ENCODE results near the gene EFHD1. TPM values are rescaled to one million over a fixed set of nuclear protein-coding genes. Genes with fewer than 3 reads are reported as not detected.

The EFHD1 gene
- total RNA-seq, 1 donor from 2014 or later: 16.6 TPM

DNA sequence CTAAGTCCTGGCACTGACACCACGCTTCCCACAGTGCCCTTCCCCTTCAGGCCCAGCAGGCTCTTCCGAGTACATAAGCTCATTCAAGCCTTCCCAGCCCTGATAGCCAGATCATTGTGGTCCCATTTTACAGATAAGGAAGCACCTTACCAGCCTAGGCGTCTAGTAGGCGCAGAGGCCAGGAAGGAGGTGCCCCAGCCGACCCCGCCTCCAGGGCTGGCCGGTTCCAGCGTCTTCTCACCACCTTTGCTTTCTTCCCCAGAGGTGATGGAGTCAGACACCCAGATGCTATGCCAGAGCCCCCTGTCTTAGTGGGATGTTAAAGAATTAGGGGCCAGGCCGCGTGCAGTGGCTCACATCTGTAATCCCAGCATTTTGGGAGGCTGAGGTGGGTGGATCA is 28.9 kb upstream of the EFHD1 start:
- no peak for DNase-seq (ENCODE audit: low read depth)
- TF ChIP-seq, protein P1, sequence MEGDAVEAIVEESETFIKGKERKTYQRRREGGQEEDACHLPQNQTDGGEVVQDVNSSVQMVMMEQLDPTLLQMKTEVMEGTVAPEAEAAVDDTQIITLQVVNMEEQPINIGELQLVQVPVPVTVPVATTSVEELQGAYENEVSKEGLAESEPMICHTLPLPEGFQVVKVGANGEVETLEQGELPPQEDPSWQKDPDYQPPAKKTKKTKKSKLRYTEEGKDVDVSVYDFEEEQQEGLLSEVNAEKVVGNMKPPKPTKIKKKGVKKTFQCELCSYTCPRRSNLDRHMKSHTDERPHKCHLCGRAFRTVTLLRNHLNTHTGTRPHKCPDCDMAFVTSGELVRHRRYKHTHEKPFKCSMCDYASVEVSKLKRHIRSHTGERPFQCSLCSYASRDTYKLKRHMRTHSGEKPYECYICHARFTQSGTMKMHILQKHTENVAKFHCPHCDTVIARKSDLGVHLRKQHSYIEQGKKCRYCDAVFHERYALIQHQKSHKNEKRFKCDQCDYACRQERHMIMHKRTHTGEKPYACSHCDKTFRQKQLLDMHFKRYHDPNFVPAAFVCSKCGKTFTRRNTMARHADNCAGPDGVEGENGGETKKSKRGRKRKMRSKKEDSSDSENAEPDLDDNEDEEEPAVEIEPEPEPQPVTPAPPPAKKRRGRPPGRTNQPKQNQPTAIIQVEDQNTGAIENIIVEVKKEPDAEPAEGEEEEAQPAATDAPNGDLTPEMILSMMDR (conservative IDR thresholded peaks at IDR 0.05; ENCODE audit: low read depth, low read length): no peak
- H3K4me3 ChIP-seq (ENCODE audit: low read depth, low read length): no peak overlapping the region

DNA sequence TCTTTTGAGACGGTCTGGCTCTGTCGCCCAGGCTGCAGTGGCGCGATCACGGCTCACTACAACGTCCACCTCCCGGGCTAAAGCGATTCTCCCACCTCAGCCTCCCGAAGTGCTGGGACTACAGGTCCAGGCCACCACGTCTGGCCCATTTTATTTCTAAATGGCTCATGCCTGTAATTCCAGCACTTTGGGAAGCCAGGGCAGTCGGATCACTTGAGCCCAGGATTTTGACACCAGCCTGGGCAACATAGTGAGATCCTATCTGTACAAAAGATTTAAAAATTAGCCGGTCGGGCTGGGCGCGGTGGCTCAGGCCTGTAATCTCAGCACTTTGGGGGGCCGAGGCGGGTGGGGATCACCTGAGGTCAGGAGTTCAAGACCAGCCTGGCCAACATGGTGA is 26.4 kb upstream of the EFHD1 start:
- DNase-seq (ENCODE audit: low read depth): no peak
- TF ChIP-seq, protein P1 (conservative IDR thresholded peaks at IDR 0.05; ENCODE audit: low read depth, low read length): no peak
- H3K4me3 ChIP-seq (ENCODE audit: low read depth, low read length): no peak overlapping the region

DNA sequence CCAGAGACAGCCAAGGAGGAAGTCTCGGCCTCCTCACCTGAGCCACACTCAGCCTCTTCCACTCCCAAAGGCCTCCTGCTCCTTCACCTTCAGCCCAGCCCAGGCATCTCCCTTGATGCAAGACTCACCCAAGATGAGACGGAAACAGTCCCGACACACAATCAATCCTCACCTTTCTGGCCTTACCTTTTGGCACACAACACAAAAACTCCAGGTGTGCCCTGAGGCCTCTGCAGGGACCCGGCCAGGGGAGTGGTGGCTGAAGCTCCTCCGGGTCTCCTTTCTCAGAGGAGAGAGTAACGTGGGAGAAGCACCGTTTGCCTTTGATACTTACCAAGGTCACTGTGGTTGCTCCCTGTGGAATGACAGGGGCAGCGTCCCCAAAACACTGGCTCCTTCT is 23.8 kb upstream of the EFHD1 start:
- no peak for DNase-seq (ENCODE audit: low read depth)
- TF ChIP-seq, protein P1 (conservative IDR thresholded peaks at IDR 0.05; ENCODE audit: low read depth, low read length): no peak
- no peak overlapping the region for H3K4me3 ChIP-seq (ENCODE audit: low read depth, low read length)

DNA sequence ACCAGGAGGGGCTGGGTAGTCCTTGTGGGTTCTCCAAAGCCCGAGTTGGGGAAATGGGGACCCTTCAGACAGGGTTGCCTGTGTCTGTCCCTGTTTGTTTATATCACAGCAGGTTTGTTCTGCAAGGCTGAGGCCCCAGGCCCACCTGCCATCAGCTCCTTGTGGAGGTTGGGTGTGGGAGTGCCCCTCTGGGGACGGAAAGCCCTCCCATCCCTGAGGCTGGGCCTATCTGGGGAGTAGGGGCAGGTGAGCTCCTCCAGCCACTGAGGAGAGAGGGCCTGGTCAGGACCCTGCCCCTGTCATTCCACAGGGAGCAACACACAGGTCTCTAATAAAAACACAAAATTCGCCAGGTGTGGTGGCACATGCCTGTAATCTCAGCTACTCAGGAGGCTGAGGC is 23.3 kb upstream of the EFHD1 start:
- TF ChIP-seq, protein P1 (conservative IDR thresholded peaks at IDR 0.05; ENCODE audit: low read depth, low read length): no peak
- DNase-seq (ENCODE audit: low read depth): no peak
- no peak overlapping the region for H3K4me3 ChIP-seq (ENCODE audit: low read depth, low read length)

DNA sequence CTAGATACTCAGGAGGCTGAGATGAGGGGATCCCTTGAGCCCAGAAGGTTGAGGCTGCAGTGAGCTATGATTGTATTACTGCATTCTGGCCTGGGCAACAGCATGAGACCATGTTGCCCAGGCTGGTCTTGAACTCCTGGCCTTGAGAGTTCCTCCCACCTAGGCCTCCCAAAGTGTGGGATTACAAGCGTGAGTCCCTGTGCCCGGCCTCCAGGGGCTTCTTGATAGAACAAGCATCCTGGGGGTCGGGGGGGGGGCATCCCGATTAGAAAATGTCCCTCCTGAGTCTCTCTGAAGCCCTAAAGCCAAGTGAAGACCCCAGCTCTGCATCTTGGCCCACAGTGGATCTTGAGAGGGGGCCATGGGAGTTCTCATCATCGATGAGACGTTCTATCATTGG is 22.3 kb upstream of the EFHD1 start:
- no peak for DNase-seq (ENCODE audit: low read depth)
- H3K4me3 ChIP-seq (ENCODE audit: low read depth, low read length): no peak overlapping the region
- TF ChIP-seq, protein P1 (conservative IDR thresholded peaks at IDR 0.05; ENCODE audit: low read depth, low read length): no peak

DNA sequence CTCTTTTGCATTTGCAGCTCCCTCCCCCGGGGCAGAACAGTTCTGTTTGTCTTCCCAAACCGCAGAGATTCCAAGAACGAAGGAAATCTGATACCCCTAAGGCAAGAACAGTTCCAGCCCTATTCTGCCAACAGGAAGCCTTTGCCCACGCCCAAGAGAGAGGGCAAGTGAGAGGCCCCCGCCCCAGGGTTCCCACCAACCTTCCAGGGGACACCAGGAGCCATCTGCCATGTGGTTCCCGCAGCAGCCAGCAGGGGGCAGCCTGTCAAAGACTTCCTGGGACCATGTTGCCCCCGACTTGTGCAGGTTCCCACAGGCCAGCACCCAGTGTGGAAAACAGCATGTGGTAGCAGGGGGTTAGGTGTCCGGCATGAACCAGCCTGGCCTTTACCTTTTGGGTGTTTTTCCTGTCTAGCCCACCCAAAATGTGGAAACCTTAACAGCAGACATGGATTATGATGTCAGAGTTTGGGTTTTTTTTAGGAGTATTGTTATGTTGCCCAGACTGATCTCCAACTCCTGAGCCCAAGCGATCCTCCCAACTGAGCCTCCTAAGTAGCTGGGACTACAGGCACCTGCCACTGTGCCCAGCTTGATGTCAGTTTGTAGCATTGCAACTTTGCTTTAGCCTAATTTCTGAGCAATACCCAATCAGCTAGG is 21.7 kb upstream of the EFHD1 start:
- H3K4me3 ChIP-seq (ENCODE audit: low read depth, low read length): no peak overlapping the region
- TF ChIP-seq, protein P1 (conservative IDR thresholded peaks at IDR 0.05; ENCODE audit: low read depth, low read length): peak; percentile 96
- no peak for DNase-seq (ENCODE audit: low read depth)

DNA sequence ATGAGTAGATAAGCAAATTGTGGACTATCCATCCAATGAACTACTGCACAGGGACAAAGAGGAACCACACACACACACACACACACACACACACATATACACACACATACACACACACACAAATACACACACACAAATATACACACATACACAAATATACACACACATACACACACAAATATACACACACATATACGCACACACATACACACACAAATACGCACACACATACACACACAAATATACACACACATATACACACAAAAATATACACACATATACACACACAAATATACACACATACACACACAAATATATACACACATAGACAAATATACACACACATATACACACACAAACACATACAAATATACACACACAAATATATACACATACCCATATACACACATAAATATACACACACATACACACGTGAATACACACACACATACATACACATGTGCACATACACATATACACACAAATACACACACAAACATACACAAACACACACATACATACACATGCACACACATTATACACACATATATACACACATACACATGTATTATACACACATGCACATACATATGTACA is 19.8 kb upstream of the EFHD1 start:
- H3K4me3 ChIP-seq (ENCODE audit: low read depth, low read length): no peak overlapping the region
- no peak for DNase-seq (ENCODE audit: low read depth)
- TF ChIP-seq, protein P1 (conservative IDR thresholded peaks at IDR 0.05; ENCODE audit: low read depth, low read length): no peak
